Lower leg skin (tissue), 4 donors: ENCODE data around the gene CLEC17A. TPM values are rescaled to one million over a fixed set of nuclear protein-coding genes. Genes with fewer than 3 reads are reported as not detected.

Source experiments
- DNase-seq, 2 donors: peaks; one replicate each; pipeline ENCODE4 v3.0.0-alpha.2; 2019; ENCODE audit warnings: low spot score in 2 of 2
- H3K4me3 ChIP-seq: fragments of 200-600 bp; sonication (generic); 2 replicates; pipeline ENCODE4 v1.5.1; 2017; ENCODE audit warnings: mild to moderate bottlenecking, low read depth; ENCODE audit not compliant: poor library complexity, severe bottlenecking
- CTCF ChIP-seq, 3 donors: fragments of 450-650 bp; IDR thresholded peaks; one replicate each; pipeline ENCODE4 v1.5.1; 2016; ENCODE audit warnings: antibody characterized with exemption in 3 of 3, mild to moderate bottlenecking in 3 of 3, moderate library complexity in 2 of 3
- POLR2A ChIP-seq, 2 donors: fragments of 450-650 bp; IDR thresholded peaks; one replicate each; pipeline ENCODE4 v1.6.1; 2016 to 2017; ENCODE audit warnings: antibody characterized with exemption in 2 of 2, mild to moderate bottlenecking in 1 of 2, moderate library complexity in 1 of 2
- WGBS, 2 donors: methylation state at CpG; one replicate each; pipeline ENCODE4 v1.1.5; 2018; 5-methylcytosine and 5-hydroxymethylcytosine counted together
- intact Hi-C: fragments of 100-400 bp; cut with DNase I; formaldehyde crosslinking; loops from one replicate; pipeline ENCODE4 v1.15.0; 2023; ENCODE audit warnings: low total_unique reads
- total RNA-seq, 4 donors: library from RNA; depleted of rRNA; stranded (reverse); fragments of >200 nt; gene quantifications; one replicate each; pipeline ENCODE4 v1.1.0, GENCODE V29; 2016

Gene CLEC17A
- total RNA-seq, 4 donors from 2014 or later: 0.84 TPM; not detected in 3

GRCh38 chr19:14558370-14559066 lies 24.4 kb upstream of the CLEC17A start:
- intact Hi-C loops: no loop called here
- 43 to 60% methylated on average over 22 to 23 of the region's 23 CpGs for WGBS, 2 donors

GRCh38 chr19:14559916-14560775 lies 22.7 kb upstream of the CLEC17A start:
- TF ChIP-seq CTCF (IDR thresholded peaks at IDR 0.05) (no peak), POLR2A (IDR thresholded peaks at IDR 0.05) (no peak)
- 48 to 55% methylated on average over 27 of the region's 28 CpGs for WGBS, 2 donors
- no peak for DNase-seq
- intact Hi-C loops: loop anchor here (10.0 kb wide), 1 partner anchor 125 kb away; no protein-coding TSS in a partner anchor
- no peak overlapping the region for H3K4me3 ChIP-seq

More at GRCh38 chr19:14558370-14559066, 24.4 kb upstream of the CLEC17A start:
- TF ChIP-seq CTCF (IDR thresholded peaks at IDR 0.05) (no peak), POLR2A (IDR thresholded peaks at IDR 0.05) (no peak)
- no peak overlapping the region for H3K4me3 ChIP-seq
- no peak for DNase-seq

- TF ChIP-seq CTCF (IDR thresholded peaks at IDR 0.05): no peak
- TF ChIP-seq POLR2A (IDR thresholded peaks at IDR 0.05): no peak
- no peak overlapping the region for H3K4me3 ChIP-seq
- WGBS, 2 donors: 69 to 86% methylated on average over 6 of the region's 6 CpGs
- no peak for DNase-seq
- intact Hi-C loops: loop anchor here (10.0 kb wide), 1 partner anchor 124 kb away; no protein-coding TSS in a partner anchor
These were observed 22.1 kb upstream of the CLEC17A start for GRCh38 chr19:14560776-14561108.

- no peak overlapping the region for H3K4me3 ChIP-seq
- intact Hi-C loops: loop anchor here (10.0 kb wide), 1 partner anchor 124 kb away; no protein-coding TSS in a partner anchor
- DNase-seq: no peak
- 55 to 57% methylated on average over 5 to 8 of the region's 8 CpGs for WGBS, 2 donors
- no peak for TF ChIP-seq CTCF (IDR thresholded peaks at IDR 0.05)
- TF ChIP-seq POLR2A (IDR thresholded peaks at IDR 0.05): no peak
These were observed 21.6 kb upstream of the CLEC17A start for GRCh38 chr19:14561249-14561648.

- H3K4me3 ChIP-seq: no peak overlapping the region
- WGBS, 2 donors: 17 to 47% methylated on average over 13 to 20 of the region's 22 CpGs
- intact Hi-C loops: loop anchor here (10.0 kb wide), 1 partner anchor 123 kb away; no protein-coding TSS in a partner anchor
- TF ChIP-seq POLR2A (IDR thresholded peaks at IDR 0.05) (no peak), CTCF (IDR thresholded peaks at IDR 0.05) (no peak)
- no peak for DNase-seq
These were observed 21.0 kb upstream of the CLEC17A start for GRCh38 chr19:14561847-14562351.
